SKM-1 treated with dmso at 0.1 percent for 144 hours (cell line): Measurements from ENCODE around the gene FNDC3A.

Source experiments
- DNase-seq: peaks from one replicate; lab custom pipeline; 2025; ENCODE audit not compliant: unreplicated experiment; lab: John Stamatoyannopoulos, UW

FNDC3A gene

GRCh38 chr13:49247643-49248621 is 272.2 kb downstream of the FNDC3A start, which contains the start of gene CDADC1:
TSS of gene CDADC1 (plus strand) at chr13:49247925. CDS start at chr13:49248038, 113 bp downstream.
- DNase-seq = peak; percentile 86

DNA sequence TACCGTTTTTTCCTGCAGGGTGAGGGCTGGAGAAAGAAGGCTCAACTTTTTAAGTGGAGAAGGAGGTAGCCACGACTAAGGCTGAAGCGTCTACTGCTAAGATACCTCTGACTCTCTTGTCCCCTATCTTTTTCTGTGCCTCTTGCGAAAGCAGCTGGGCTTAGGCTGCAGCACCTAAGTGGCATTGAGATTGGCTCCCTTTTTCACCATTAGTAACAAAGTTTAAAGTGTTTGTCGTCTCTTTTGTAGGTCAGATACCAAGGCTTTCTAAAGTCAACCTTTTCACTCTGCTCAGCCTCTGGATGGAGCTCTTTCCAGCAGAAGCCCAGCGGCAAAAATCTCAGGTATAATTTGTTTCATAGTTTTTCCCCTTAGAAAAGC is 272.9 kb downstream of the FNDC3A start:
- DNase-seq = no peak

DNA sequence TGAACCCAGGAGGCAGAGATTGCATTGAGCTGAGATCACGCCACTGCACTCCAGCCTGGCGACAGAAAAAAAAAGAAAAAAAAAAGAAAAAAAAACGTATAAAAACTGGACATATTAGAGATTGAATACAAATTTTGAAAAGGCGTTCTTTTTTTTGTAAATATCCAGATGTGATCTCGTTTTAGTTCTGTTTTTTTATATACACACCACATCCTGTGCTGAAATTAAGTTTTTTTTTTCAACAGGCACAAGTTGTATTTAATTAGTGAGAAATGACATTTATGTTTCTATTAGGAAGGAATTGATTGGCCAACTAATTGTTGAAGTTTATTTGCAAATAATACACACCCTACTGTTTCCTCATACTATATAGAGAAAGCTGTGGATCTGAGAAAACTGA is 275.6 kb downstream of the FNDC3A start:
- no peak for DNase-seq

DNA sequence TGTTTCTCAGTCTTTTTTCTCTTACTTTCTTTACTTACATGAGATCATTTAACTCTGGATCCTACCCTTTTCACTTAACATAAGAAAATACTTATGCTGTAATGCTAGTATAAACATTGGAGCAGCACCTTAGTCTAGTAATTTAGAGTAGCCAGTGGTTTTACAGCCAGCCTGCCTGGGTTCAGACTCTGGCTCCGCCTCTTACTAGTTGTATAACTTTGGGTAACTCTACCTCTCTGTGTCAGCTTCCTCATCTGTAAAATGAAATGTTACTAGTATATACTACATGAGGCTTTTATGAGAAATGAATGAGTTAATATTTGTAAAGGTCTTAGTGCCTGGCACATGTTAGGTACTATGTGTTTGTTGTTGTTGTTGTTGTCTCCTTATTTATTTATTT is 277.6 kb downstream of the FNDC3A start:
- no peak for DNase-seq

DNA sequence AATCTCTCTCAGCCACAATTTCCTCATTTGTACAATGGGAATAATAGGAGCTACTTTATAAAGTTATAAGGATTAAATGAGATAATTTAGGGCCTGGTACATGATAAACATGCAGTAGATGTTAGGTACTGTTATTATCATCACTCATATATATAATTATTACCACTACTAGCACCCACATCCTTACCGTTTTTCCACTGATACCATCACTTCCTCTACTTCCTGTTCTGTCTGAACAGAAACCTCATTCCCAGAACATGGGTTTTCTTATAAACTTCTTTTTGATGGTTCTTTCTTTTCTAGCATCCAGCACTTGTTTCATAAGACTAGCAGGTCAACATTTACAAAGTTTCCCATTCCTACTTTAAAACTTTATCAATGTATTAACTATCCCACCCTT is 278.3 kb downstream of the FNDC3A start:
- no peak for DNase-seq

GRCh38 chr13:49256841-49257240 is 281.1 kb downstream of the FNDC3A start:
- no peak for DNase-seq

DNA sequence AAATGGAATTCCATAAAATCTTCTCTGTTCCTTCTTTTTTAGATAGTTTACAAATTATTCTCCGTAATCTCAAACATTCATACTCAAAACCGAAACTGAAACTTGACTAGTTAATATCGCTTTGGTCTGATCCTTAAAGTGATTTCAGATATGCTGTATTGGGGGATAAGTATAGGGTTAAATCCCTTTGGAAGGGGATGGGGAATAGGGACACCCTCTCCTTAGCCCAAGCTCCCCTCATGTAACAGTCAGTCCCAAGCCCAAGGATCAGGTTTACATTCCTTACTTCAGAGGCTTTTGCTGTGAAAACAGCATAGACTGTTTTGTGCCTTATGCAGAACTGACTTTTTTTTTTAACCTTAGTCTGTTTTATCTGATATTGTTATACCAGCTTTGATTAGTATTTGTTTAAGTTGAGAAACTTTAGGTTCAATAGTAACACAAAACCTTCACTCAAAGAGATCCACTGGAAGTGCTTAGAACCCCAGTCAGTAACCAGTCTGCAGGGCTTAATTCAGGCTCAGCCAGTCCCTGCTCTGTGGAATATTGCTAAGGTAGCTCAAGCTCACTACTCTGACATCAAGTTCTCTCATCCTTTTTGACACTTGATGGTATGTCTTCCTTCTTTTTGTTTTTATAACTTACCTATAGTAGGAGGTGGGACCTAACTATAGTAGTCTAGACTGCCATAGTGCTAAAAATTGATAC is 282.5 kb downstream of the FNDC3A start:
- DNase-seq = no peak
